Caco-2 (cell line): ENCODE results near the gene ADCY5. TPM values are rescaled to one million over a fixed set of nuclear protein-coding genes. Genes with fewer than 3 reads are reported as not detected.

Experiments
- BruUV-seq: library from RNA; stranded (reverse); fragments of 400-500 nt; replicated peaks from 2 replicates; lab custom pipeline; 2021; lab: Mats Ljungman, UMichigan
- CTCF ChIA-PET: fragments of 300-600 bp; sonication (Branson Sonifier 250); formaldehyde crosslinking; loops from one replicate; lab custom pipeline; 2022; ENCODE audit warnings: antibody characterized with exemption; lab: Charles Lee
- POLR2A ChIA-PET: fragments of 300-600 bp; sonication (Branson Sonifier 250); formaldehyde crosslinking; loops from one replicate; lab custom pipeline; 2022; ENCODE audit warnings: antibody characterized with exemption; lab: Charles Lee
- DNase-seq, 2 experiments: peaks; one replicate each; pipeline versions ENCODE4 v3.0.0 to v3.0.0-alpha.2; 2020 to 2022
- H3K27me3 ChIP-seq: replicated peaks from 2 replicates; pipeline ENCODE4 v1.6.0; 2011; ENCODE audit warnings: low read length; ENCODE audit not compliant: control insufficient read depth, insufficient read depth
- H3K36me3 ChIP-seq: 2 replicates; pipeline ENCODE4 v1.5.1; 2011; ENCODE audit warnings: low read length; ENCODE audit not compliant: control insufficient read depth, insufficient read depth
- H3K4me1 ChIP-seq: fragments of 250-450 bp; sonication (Bioruptor Pico); 2 replicates; pipeline ENCODE4 v1.5.1; 2020; ENCODE audit warnings: mild to moderate bottlenecking
- H3K4me3 ChIP-seq: 2 replicates; pipeline ENCODE4 v1.5.1; 2011; ENCODE audit warnings: low read depth, mild to moderate bottlenecking, control low read depth, low read length
- H3K9me3 ChIP-seq: fragments of 250-450 bp; sonication (Bioruptor Pico); 2 replicates; pipeline ENCODE4 v1.5.1; 2020; ENCODE audit warnings: mild to moderate bottlenecking, moderate library complexity
- H3K27ac Mint-ChIP-seq: one replicate; pipeline ENCODE4 v1.8.0; 2022; ENCODE audit warnings: mixed read lengths; ENCODE audit not compliant: unreplicated experiment
- H3K27me3 Mint-ChIP-seq: one replicate; pipeline ENCODE4 v1.8.0; 2022; ENCODE audit warnings: mixed read lengths; ENCODE audit not compliant: insufficient read depth, unreplicated experiment
- H3K36me3 Mint-ChIP-seq: one replicate; pipeline ENCODE4 v1.8.0; 2022; ENCODE audit warnings: mild to moderate bottlenecking, mixed read lengths; ENCODE audit not compliant: insufficient read depth, unreplicated experiment
- H3K4me1 Mint-ChIP-seq: one replicate; pipeline ENCODE4 v1.8.0; 2022; ENCODE audit warnings: low read depth, mixed read lengths; ENCODE audit not compliant: unreplicated experiment
- H3K4me3 Mint-ChIP-seq: one replicate; pipeline ENCODE4 v1.8.0; 2022; ENCODE audit warnings: mild to moderate bottlenecking, moderate library complexity, mixed read lengths; ENCODE audit not compliant: unreplicated experiment
- H3K9me3 Mint-ChIP-seq: one replicate; pipeline ENCODE4 v1.8.0; 2022; ENCODE audit warnings: mixed read lengths; ENCODE audit not compliant: unreplicated experiment
- CTCF ChIP-seq, 2 experiments: fragments of 200-600 bp in 1 of 2; IDR thresholded peaks; 1 replicate in 1 of 2; 2 replicates in 1 of 2; pipeline versions ENCODE4 v1.5.1 to v1.8.0; 2011 to 2022; ENCODE audit warnings: antibody characterized with exemption in 1 of 2, control low read depth in 1 of 2, inconsistent platforms in 1 of 2, low read depth in 1 of 2, low read length in 1 of 2, mild to moderate bottlenecking in 1 of 2, moderate library complexity in 1 of 2; ENCODE audit not compliant: insufficient read depth in 1 of 2, severe bottlenecking in 1 of 2, unreplicated experiment in 1 of 2
- intact Hi-C: fragments of 100-400 bp; cut with micrococcal nuclease; formaldehyde crosslinking; loops from one replicate; pipeline ENCODE4 v1.10.0; 2022; ENCODE audit not compliant: unreplicated experiment
- total RNA-seq: library from RNA; stranded (reverse); gene quantifications from 2 replicates; pipeline ENCODE4 v1.2.3, GENCODE V29; 2022

ADCY5 gene
- total RNA-seq, 1 experiment from 2014 or later: 0.91 TPM

- Mint-ChIP-seq H3K4me1 (no peaks in the 10 kb centered on the region), H3K9me3 (no peaks in the 10 kb centered on the region), H3K27me3 (no peaks in the 10 kb centered on the region), H3K36me3 (no peaks in the 10 kb centered on the region), H3K4me3 (no peak overlapping the region), H3K27ac (no peak overlapping the region)
- ChIA-PET POLR2A (no interaction called here), CTCF (interaction anchor here (0.6 kb wide), 1 partner anchor 12 kb away, joined by 3 read pairs; no protein-coding TSS in a partner anchor)
- Histone ChIP-seq H3K27me3 (no peaks in the 10 kb centered on the region), H3K4me3 (no peak overlapping the region), H3K4me1 (no peaks in the 10 kb centered on the region), H3K9me3 (no peaks in the 10 kb centered on the region), H3K36me3 (no peaks in the 10 kb centered on the region)
- intact Hi-C loops: no loop called here
- TF ChIP-seq CTCF (IDR thresholded peaks at IDR 0.05; ENCODE audit: insufficient read depth in 1 of 2, low read depth in 1 of 2, low read length in 1 of 2, severe bottlenecking in 1 of 2, unreplicated experiment in 1 of 2): no peak
- no peak for DNase-seq
- BruUV-seq: no TSS peak
These were observed 165.8 kb downstream of the ADCY5 start for GRCh38 chr3:123283074-123283473.

- no peak overlapping the region for H3K4me3 ChIP-seq
- no peak overlapping the region for H3K27ac Mint-ChIP-seq
- TF ChIP-seq CTCF (IDR thresholded peaks at IDR 0.05; ENCODE audit: insufficient read depth in 1 of 2, low read depth in 1 of 2, low read length in 1 of 2, severe bottlenecking in 1 of 2, unreplicated experiment in 1 of 2): no peak
- BruUV-seq: no TSS peak
- H3K27me3 Mint-ChIP-seq: no peaks in the 10 kb centered on the region
- no peaks in the 10 kb centered on the region for H3K4me1 ChIP-seq
- H3K9me3 ChIP-seq: no peaks in the 10 kb centered on the region
- H3K4me1 Mint-ChIP-seq: no peaks in the 10 kb centered on the region
- no peaks in the 10 kb centered on the region for H3K27me3 ChIP-seq
- no peaks in the 10 kb centered on the region for H3K9me3 Mint-ChIP-seq
- DNase-seq: no peak
- no peak overlapping the region for H3K4me3 Mint-ChIP-seq
- no peaks in the 10 kb centered on the region for H3K36me3 ChIP-seq
- CTCF ChIA-PET: no interaction called here
- intact Hi-C loops: no loop called here
- no peaks in the 10 kb centered on the region for H3K36me3 Mint-ChIP-seq
- POLR2A ChIA-PET: no interaction called here
These were observed 166.4 kb downstream of the ADCY5 start for GRCh38 chr3:123282461-123282860.

- H3K4me3 ChIP-seq: no peak overlapping the region
- Mint-ChIP-seq H3K4me3 (no peak overlapping the region), H3K36me3 (no peaks in the 10 kb centered on the region), H3K9me3 (no peaks in the 10 kb centered on the region), H3K27ac (no peak overlapping the region), H3K27me3 (no peaks in the 10 kb centered on the region), H3K4me1 (no peaks in the 10 kb centered on the region)
- no peak for DNase-seq
- H3K4me1 ChIP-seq: no peaks in the 10 kb centered on the region
- no peak for TF ChIP-seq CTCF (IDR thresholded peaks at IDR 0.05; ENCODE audit: insufficient read depth in 1 of 2, low read depth in 1 of 2, low read length in 1 of 2, severe bottlenecking in 1 of 2, unreplicated experiment in 1 of 2)
- no TSS peak for BruUV-seq
- intact Hi-C loops: no loop called here
- POLR2A ChIA-PET: no interaction called here
- no peaks in the 10 kb centered on the region for H3K27me3 ChIP-seq
- H3K9me3 ChIP-seq: no peaks in the 10 kb centered on the region
- H3K36me3 ChIP-seq: no peaks in the 10 kb centered on the region
- CTCF ChIA-PET: no interaction called here
These were observed 167.0 kb downstream of the ADCY5 start for GRCh38 chr3:123281929-123282328.
